OCI-LY7 (cell line): ENCODE data around the gene MYBBP1A. TPM values are rescaled to one million over a fixed set of nuclear protein-coding genes. Genes with fewer than 3 reads are reported as not detected.

Experiments
- BruUV-seq: library from RNA; stranded (reverse); fragments of 400-500 nt; replicated peaks from 2 replicates; lab custom pipeline; 2021; lab: Mats Ljungman, UMichigan
- CTCF ChIA-PET: fragments of 300-600 bp; sonication (Branson Sonifier 250); formaldehyde crosslinking; loops from one replicate; lab custom pipeline; 2022; ENCODE audit warnings: antibody characterized with exemption; ENCODE audit not compliant: unreplicated experiment; lab: Charles Lee
- POLR2A ChIA-PET: fragments of 300-600 bp; sonication (Branson Sonifier 250); formaldehyde crosslinking; loops from one replicate; lab custom pipeline; 2022; ENCODE audit warnings: antibody characterized with exemption; lab: Charles Lee
- DNase-seq: peaks from one replicate; pipeline ENCODE4 v3.0.0-alpha.2; 2015; ENCODE audit warnings: low spot score
- H2AFZ ChIP-seq: fragments of 200-600 bp; sonication (generic), shearing (Covaris generic); 2 replicates; pipeline ENCODE4 v1.6.1; 2014; ENCODE audit warnings: mild to moderate bottlenecking, antibody characterized with exemption, low read length, moderate library complexity
- H3K27ac ChIP-seq: fragments of 200-600 bp; sonication (generic); 2 replicates; pipeline ENCODE4 v1.5.1; 2014; ENCODE audit warnings: mixed run types, low read depth, mild to moderate bottlenecking, moderate library complexity, low read length, inconsistent platforms; ENCODE audit not compliant: poor library complexity, severe bottlenecking
- H3K36me3 ChIP-seq: fragments of 200-600 bp; sonication (generic); 2 replicates; pipeline ENCODE4 v1.6.1; 2014; ENCODE audit warnings: mild to moderate bottlenecking, antibody characterized with exemption, low read length, moderate library complexity, mixed read lengths; ENCODE audit not compliant: insufficient read depth
- H3K4me1 ChIP-seq: fragments of 200-600 bp; sonication (generic); 2 replicates; pipeline ENCODE4 v1.5.1; 2014; ENCODE audit warnings: mild to moderate bottlenecking, low read length; ENCODE audit not compliant: insufficient read depth, poor library complexity, severe bottlenecking
- H3K4me2 ChIP-seq: fragments of 200-600 bp; sonication (generic); 2 replicates; pipeline ENCODE4 v1.6.1; 2014; ENCODE audit warnings: mild to moderate bottlenecking, low read length
- H3K4me3 ChIP-seq: fragments of 200-600 bp; sonication (generic); 2 replicates; pipeline ENCODE4 v1.5.1; 2014; ENCODE audit warnings: mild to moderate bottlenecking, low read depth, low read length; ENCODE audit not compliant: poor library complexity, severe bottlenecking
- H3K79me2 ChIP-seq: fragments of 200-600 bp; sonication (generic); 2 replicates; pipeline ENCODE4 v1.6.1; 2016; ENCODE audit warnings: low read depth, mild to moderate bottlenecking, low read length, moderate library complexity, mixed read lengths; ENCODE audit not compliant: insufficient read depth
- H3K9me2 ChIP-seq: fragments of 200-600 bp; sonication (generic); 2 replicates; pipeline ENCODE4 v1.6.1; 2016; ENCODE audit warnings: mild to moderate bottlenecking, low read length, mixed read lengths; ENCODE audit not compliant: insufficient read depth
- H3K9me3 ChIP-seq: fragments of 200-600 bp; sonication (generic); 2 replicates; pipeline ENCODE4 v1.6.1; 2014; ENCODE audit warnings: mild to moderate bottlenecking, mixed run types, low read length, mixed read lengths
- H4K20me1 ChIP-seq: fragments of 200-600 bp; sonication (generic); 2 replicates; pipeline ENCODE4 v1.6.1; 2014; ENCODE audit warnings: mild to moderate bottlenecking, antibody characterized with exemption, low read length, moderate library complexity, mixed read lengths; ENCODE audit not compliant: insufficient read depth
- CTCF ChIP-seq: fragments of 200-600 bp; sonication (generic); conservative IDR thresholded peaks from 2 replicates; pipeline ENCODE4 v1.5.1; 2014; ENCODE audit warnings: mild to moderate bottlenecking, antibody characterized with exemption, low read length, moderate library complexity, mixed read lengths
- EZH2phosphoT487 ChIP-seq: fragments of 200-600 bp; sonication (generic); IDR thresholded peaks from 2 replicates; pipeline ENCODE4 v1.6.1; 2018; ENCODE audit warnings: low read depth, borderline replicate concordance, mild to moderate bottlenecking, mixed run types, antibody characterized with exemption, low read length, moderate library complexity, mixed read lengths
- intact Hi-C: fragments of 100-400 bp; cut with micrococcal nuclease; formaldehyde crosslinking; loops from one replicate; pipeline ENCODE4 v1.10.0; 2022; ENCODE audit not compliant: unreplicated experiment
- total RNA-seq, 2 experiments: library from RNA; depleted of rRNA in 1 of 2; stranded (reverse); fragments of >200 nt in 1 of 2; shearing (Covaris generic) in 1 of 2; gene quantifications; 2 replicates each; pipeline ENCODE4 v1.2.3, GENCODE V29; 2014 to 2022

MYBBP1A gene
- total RNA-seq, 2 experiments from 2014 or later, result 131 to 142 TPM

- no peak for TF ChIP-seq CTCF
- TF ChIP-seq EZH2phosphoT487, result no peak
- no TSS peak for BruUV-seq
- Histone ChIP-seq H3K9me2 (no peaks in the 10 kb centered on the region), H2AFZ (no peak overlapping the region), H3K4me2 (no peak overlapping the region), H3K4me3 (no peak overlapping the region), H3K9me3 (no peaks in the 10 kb centered on the region), H3K27ac (no peak overlapping the region), H3K4me1 (peaks cover 7% of the 10 kb centered on the region), H3K36me3 (peaks cover 7% of the 10 kb centered on the region), H3K79me2 (no peaks in the 10 kb centered on the region), H4K20me1 (no peaks in the 10 kb centered on the region)
- ChIA-PET POLR2A (no interaction called here), CTCF (no interaction called here)
- intact Hi-C loops, result no loop called here
- no peak for DNase-seq
Observed at GRCh38 chr17:4531988-4532736, 23.0 kb downstream of the MYBBP1A start.

- H3K9me3 ChIP-seq, result no peaks in the 10 kb centered on the region
- POLR2A ChIA-PET, result interaction anchor here (0.6 kb wide), 1 partner anchor 14 kb away, joined by 4 read pairs; no protein-coding TSS in a partner anchor
- no peaks in the 10 kb centered on the region for H3K79me2 ChIP-seq
- peaks cover 7% of the 10 kb centered on the region for H3K4me1 ChIP-seq
- H2AFZ ChIP-seq, result no peak overlapping the region
- no peaks in the 10 kb centered on the region for H3K36me3 ChIP-seq
- no peaks in the 10 kb centered on the region for H4K20me1 ChIP-seq
- no peaks in the 10 kb centered on the region for H3K9me2 ChIP-seq
- H3K27ac ChIP-seq, result no peak overlapping the region
- TF ChIP-seq CTCF (no peak), EZH2phosphoT487 (no peak)
- H3K4me2 ChIP-seq, result no peak overlapping the region
- no peak for DNase-seq
- H3K4me3 ChIP-seq, result no peak overlapping the region
- intact Hi-C loops, result no loop called here
- CTCF ChIA-PET, result no interaction called here
- no TSS peak for BruUV-seq
Observed at GRCh38 chr17:4530799-4531730, 24.1 kb downstream of the MYBBP1A start.
